ENCODE measurements around the gene ADORA2B.
"Not testable (repeated sequence)": the region's sequence is repeated elsewhere in the genome, so short reads cannot be mapped to it uniquely, and the experiment has no call there.

ADORA2B gene

DNA sequence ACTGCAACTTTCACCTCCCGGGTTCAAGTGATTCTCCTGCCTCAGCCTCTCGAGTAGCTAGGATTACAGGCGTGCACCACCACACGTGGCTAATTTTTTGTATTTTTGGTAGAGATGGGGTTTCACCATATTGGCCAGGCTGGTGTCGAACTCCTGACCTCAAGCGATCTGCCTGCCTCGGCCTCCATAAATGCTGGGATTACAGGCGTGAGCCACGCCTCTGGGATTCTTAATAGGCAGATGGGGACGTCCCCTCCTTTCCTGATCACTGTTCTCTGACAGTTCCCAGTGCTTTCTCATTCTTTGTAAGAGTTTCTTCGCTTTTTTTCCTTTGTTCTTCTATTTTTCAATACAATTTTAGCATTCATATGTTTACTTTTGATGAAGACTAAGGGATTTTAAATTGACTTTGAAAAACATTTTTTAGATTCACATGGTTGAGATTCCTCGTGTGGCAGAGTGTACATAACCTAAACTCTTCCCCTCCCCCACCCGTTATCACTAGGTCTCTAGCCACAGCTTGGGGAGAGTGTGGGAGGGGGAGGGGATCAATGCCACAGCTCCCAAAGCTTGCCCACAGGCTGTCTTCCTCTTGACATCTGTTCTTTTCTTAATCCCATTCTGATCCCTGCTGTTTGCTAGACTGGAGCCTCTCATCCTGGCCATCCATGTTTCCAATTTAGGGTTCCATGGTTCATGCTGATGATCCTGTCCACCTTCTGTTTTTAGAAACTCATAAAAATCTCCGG is 11.0 kb downstream of the ADORA2B start:
- DNase-seq (ENCODE audit: low spot score), result no peak

DNA sequence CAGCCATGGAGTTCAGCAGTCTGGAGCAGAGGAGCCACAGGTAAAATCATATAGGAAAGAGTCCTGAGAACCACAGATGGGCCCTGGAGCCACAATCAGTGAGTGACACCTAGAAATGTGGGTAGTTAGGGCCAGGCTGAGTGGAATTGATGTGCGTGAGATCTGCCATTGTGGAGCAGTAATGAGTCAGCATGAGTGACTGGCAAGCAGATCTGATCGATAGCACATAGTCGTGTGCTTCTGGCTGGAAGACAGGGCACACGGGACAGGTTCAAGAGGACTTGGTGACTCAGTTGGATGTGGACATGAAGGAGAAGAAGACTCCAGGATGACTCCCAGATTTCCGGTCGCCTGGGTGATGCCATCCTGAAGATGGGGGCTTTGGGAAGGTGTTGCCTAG is 12.3 kb downstream of the ADORA2B start:
- peak; percentile 90 for DNase-seq (ENCODE audit: low spot score)

DNA sequence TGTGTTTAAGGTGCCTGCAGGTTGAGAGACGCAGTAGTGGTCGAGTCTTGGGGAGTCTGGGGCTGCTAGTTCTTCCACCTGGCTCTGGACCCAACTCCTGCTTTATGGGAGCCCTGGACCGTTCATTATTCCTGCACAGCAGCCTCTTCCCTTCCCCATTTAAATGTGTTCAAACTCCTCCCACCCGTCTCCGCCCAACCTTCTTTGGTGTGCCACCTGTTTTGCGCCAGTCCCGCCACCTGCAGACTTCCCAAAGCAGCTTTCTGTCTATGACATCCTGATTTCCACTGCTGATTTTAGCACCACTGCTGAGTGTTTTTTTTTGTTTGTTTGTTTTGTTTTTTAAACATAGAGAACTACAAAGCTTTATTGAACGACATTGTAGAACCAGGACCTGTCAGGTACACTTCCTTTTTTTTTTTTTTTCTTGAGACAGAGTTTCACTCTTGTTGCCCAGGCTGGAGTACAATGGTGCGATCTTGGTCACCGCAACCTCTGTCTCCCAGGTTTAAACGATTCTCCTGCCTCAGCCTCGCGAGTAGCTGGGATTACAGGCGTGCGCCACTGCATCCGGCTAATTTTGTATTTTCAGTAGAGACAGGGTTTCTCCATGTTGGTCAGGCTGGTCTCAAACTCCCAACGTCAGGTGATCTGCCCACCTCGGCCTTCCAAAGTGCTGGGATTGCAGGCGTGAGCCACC is 12.8 kb downstream of the ADORA2B start:
- DNase-seq (ENCODE audit: low spot score), result no peak

DNA sequence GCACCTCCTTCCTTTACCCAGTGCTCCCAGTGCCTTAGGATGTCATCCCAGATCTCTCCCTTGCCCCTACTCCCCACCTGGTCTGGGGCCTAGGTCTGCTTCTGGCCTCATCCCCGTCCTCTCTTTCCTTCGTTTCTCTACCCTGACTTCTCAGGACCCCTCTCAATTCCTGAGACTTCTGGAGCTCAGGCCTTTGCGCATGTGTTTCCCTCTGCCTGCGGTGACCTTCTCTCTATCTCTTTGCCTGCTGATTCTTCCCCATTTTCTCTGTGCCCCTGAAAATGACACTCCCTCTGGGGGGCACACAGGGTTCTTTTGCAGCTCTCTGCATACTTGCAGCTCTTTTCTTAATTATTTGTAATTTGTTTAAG is 13.5 kb downstream of the ADORA2B start:
- no peak for DNase-seq (ENCODE audit: low spot score)

DNA sequence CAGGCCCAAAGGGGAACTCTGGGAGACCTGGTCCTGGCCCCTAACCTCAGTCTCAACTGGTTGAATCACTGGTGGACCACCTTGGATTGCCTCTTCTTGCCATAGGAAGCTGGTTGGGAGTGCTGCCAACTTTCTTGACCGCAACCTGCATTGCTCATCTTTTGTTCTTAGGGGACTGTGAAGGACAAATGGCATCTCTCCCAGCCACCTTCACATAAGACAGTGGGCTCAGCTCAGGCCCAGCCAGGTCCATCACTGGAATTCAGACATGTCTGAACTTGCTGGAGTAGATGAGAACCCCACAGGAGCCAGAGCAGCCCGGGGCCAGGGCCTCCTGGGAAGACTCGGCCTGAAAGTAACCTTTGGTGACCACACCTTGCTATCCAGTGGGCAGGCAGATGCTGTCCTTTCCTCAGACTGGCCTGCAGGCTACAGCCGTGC is 18.8 kb downstream of the ADORA2B start:
- DNase-seq (ENCODE audit: low spot score), result no peak

DNA sequence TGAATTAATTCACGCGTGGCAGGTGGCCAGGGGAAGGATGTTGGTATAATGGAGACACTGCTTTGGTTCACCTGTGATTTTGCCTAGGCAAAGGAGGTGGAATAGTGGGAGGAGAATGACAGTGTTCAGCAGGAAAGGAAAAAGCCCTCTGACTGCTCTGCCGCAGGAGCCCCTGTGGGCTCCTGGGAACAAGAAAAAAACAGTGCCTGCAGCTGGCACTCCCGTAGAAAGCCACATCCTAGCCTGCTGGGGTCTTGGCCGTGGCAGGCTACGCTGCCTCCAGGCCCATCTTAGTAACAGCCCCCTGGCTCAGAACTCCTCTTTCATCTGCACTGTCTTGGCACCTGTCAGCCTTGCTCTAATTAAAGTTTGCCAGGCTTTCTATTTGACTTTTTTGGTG is 20.6 kb downstream of the ADORA2B start:
- no peak for DNase-seq (ENCODE audit: low spot score)

DNA sequence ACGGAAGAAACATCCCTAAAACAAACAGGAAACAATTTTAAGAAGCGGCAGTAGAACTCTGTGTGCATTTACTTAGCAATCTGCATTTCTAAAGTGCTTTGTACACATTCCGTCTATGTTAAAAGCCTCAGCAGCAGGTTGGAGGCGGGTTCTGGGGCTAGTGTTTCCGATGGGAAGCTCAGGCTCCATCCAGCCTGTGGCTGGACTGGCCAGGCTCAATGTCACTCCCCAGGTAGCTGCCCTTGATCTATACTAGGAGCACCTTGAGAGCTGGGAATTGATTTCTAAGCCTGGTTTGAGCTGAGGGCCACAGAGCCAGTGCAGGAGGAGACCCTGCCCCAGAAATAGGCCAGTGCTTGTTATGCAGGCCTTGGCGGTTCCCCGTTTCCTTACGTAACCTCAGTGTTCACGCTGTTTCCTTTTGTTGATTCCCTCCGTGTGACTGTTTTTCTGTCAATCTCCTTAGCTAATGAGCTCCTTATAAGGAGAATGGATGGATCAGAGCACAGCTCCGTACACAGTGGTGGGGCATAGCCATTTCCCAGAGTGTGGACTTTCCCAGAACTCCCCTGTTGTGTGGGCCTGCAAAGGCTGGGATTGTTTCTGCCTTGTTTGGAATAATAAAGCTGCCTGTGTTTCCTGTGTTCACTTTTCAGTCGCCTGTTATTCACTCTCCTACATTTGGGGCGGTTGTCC is 21.4 kb downstream of the ADORA2B start:
- DNase-seq (ENCODE audit: low spot score), result no peak

DNA sequence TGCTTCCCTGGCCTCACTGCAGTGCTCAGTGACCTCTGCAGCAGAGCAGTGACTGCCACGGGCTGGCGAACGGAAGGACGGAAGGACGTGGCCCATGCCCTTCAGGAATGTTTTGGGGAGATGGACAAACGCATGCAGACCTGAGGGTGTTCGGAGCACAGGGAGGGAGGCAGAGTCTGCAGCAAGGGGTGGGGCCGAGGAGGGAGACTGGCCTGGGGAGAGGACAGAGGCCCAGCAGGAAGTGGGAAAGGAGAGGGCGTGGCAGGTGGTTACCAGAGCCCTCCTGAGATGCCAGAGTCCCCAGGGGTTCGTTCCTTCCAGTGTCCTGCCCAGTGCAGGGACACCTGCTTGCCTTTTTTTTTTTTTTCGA is 21.9 kb downstream of the ADORA2B start:
- no peak for DNase-seq (ENCODE audit: low spot score)

DNA sequence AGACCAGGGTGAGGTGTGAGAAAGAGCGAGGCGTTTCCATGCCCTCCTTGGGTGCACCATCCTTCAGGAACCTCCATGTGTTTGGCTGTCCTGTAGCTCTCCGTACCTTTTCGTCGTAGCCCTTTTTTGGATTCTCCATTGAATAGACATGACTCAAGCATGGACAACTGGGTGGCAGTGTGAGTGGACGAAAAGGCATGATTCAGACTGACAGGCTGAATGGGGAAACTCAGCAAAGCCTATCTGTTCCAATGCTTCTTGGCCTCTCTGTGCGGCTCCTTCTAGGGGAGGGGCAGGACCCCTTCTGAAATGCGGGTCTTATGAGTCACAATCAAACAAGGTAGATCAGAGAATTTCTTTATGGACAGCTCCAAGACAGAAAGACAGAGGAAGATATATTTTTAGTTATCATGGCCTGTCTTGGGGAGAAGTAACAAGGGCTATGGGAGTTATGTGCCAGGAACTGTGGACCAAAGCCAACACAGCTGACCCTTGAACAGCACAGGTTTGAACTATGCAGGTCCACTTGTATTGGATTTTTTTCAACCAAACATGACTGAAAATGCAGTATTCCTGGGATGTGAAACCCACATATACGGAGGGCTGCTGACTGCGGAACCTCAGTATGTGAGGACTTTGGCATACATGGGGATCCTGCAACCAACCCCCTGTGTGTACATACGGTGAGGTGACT is 22.9 kb downstream of the ADORA2B start:
- DNase-seq (ENCODE audit: low spot score), result no peak

DNA sequence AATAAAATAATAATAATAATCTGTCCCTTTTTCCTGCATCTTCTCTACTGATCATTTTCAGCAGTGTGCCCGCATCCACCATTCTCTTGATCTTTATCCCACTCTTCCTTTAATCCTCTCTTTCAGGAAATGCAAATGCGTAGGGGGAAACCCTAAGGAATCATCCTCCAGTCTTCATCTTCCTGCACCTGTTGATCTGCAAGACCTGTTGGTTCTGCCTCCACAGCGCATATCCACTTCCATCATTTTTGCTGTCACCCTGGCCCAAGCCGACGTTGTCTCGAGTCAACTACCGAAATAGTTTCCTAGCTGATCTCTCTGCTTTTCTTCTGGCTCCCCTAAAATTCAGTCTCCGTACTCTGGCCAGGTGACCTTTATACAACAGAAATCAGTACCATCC is 24.5 kb downstream of the ADORA2B start:
- DNase-seq (ENCODE audit: low spot score), result no peak

DNA sequence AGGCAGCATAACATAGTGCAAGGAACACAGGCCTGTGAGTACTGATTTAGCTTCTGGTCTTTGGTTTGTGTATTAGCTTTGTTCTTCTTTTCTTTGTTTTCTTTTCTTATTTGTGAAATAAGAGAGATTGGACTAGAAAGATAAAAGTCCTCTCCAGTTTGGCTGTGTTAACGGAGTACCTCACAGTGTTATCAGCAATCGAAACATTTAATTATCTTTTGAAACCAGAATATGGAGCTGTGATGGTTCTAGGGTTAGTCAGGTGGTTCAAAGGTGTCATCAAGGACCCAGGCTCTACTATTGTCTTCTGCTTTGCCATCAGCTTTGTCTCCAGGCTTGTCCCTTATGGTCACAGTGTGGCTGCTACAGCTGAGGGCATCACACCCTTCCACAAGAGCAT is 25.6 kb downstream of the ADORA2B start:
- no peak for DNase-seq (ENCODE audit: low spot score)

DNA sequence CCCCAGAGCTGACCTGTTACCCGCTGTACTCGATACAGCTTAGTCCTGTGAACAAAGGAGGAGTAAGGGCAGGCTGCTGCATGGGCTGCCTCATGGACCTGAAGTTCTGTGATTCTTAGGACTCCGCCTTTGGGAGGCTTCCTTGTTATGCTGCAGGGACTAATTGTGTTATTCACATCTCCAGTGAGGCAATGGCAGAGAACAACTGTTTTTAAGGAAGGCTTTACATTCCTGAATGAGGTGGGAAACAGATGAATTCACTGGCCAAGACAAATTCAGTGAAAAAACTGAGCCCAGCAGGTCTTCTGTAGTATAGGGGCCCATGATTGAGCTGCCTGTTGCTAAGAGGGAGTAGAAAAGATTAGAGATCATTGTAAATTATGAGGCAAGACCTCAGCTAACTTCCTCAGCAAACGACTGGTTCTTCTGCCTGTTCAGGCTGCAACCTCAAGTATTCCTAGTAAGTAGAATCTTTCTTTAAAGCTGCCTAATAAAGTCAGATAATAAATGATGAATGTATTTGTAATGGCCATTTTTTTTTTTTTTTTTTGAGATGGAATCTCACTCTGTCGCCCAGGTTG is 26.3 kb downstream of the ADORA2B start:
- DNase-seq (ENCODE audit: low spot score), result no peak

DNA sequence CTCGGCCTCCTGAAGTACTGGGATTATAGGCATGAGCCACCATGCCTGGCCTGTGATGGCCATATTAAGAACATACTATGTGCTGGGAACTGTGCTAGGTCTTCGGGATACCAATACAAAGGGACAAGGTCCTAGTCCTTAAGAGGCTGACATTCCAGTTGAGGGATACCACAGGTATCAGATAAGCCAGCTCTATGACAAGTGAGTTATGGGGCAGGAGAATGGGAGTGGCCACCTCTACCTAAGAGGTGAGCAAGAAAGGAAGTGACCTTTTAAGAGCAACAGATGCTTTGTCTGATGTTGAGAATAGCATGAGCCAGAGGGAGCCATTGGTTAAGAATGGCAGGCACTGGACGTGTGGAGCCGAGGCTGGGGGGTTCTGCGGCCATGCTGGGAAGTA is 27.0 kb downstream of the ADORA2B start:
- DNase-seq (ENCODE audit: low spot score), result no peak

DNA sequence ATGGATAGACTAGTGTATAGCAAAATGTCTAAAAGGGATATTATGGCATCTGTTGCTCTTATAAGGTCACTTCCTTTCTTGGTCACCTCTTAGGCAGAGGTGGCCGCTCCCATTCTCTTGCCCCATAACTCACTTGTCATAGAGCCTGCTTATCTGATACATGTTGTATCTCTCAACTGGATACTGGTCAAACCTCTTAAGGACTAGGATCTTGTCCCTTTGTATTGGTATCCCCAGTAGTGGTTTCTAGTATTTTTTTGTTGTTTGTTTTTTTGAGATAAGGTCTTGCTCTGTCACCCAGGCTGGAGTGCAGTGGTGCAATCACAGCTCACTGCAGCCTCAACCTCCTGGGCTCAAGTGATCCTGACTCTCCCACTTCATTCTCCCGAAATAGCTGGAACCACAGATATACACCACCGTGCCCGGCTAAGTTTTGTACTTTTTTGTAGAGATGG is 27.6 kb downstream of the ADORA2B start:
- DNase-seq (ENCODE audit: low spot score), result no peak

DNA sequence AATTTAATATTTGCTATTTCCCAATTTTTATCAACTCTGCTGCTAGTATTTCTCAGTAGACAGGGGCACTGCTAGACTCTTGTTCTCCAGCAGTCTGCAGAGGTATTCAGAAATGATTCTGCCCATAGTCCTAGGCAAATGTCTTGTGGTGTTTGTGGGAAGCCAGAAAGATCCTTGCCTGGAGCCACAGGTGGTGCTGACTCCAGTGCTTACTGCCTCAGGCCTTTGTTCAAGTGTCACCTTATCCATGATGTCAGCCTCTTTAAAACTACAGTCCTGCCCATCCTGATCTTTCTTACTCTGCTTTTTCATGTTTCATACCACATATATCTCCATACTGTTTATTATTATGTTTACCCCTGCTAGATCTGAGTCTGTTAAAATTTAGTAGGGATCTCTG is 28.1 kb downstream of the ADORA2B start:
- DNase-seq (ENCODE audit: low spot score), result no peak

DNA sequence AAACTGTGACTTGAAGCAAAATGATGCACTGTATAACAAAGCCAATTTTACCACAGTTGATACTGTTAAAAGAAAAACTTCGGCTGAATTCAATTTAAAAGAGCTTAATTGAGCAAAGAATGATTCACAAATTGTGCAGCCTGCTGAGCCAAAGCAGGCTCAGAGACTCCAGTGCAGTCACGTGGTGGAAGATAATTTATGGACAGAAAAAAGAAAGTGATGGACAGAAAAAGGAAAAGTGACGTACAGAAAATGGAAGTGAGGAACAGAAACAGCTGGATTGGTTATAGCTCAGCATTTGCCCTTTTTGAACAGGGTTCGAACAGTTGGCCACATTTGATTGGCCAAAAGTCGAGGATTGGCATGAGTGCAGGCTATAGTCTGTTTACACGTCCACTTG is 28.9 kb downstream of the ADORA2B start:
- DNase-seq (ENCODE audit: low spot score), result no peak

DNA sequence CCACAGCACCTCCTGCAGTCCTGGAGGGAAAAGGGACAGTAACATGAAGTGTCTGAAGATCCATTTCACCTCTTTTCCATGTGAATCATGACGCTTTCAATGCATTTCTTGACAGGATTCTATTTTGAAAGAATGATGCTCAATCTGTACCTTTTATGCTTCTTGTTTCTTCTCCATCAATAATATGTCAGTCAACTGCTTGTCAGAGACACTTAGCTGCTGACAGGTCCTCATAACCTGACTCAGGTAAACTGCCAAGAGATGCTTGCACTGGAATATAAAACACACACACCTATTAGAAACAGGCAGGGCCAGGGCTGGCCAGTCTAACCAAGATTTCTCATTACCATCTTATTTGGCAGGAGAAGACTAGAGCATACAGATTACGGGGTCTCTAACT is 33.0 kb downstream of the ADORA2B start:
- DNase-seq (ENCODE audit: low spot score), result no peak

DNA sequence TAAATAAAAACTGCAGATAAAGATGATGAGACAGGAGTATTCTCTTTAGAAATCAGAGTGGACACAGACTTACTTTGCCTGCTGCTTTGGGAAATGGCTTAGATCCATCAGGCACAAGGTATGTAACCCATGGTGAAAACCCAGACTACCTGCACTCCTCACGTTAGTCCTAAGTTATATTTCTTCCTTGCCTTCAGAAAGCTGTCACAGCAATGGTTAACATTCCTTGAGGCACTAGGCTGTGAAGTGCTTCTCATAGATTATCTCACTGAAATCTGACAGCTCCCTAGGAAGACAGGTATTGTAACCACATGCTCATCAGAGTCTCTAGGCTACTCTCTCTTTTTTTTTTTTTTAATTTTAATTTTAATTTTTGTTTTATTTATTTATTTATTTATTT is 33.7 kb downstream of the ADORA2B start:
- DNase-seq (ENCODE audit: low spot score), result no peak

DNA sequence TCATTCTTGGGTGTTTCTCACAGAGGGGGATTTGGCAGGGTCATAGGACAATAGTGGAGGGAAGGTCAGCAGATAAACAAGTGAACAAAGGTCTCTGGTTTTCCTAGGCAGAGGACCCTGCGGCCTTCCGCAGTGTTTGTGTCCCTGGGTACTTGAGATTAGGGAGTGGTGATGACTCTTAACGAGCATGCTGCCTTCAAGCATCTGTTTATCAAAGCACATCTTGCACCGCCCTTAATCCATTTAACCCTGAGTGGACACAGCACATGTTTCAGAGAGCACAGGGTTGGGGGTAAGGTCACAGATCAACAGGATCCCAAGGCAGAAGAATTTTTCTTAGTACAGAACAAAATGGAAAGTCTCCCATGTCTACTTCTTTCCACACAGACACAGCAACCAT is 34.1 kb downstream of the ADORA2B start:
- DNase-seq (ENCODE audit: low spot score), result not testable (repeated sequence)

DNA sequence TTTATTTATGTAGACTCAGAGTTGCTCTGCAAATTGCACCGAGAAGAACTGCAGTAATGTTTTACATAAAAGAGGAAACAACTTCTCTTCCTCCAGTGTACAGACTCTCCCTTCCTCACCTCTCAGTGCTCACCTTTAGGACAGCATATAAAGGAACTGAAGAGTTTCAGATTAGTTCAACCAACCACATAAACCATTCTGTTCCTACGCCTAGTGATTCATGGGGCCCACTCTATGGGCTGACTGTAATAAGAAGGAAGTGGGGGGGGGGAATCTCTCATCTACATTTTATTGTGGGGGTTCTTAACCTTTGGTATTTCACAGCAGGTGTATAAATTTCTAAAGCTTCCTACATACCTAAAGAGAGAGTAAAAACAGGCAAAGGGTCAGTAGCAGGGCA is 36.3 kb downstream of the ADORA2B start:
- peak; percentile 54 for DNase-seq (ENCODE audit: low spot score)

DNA sequence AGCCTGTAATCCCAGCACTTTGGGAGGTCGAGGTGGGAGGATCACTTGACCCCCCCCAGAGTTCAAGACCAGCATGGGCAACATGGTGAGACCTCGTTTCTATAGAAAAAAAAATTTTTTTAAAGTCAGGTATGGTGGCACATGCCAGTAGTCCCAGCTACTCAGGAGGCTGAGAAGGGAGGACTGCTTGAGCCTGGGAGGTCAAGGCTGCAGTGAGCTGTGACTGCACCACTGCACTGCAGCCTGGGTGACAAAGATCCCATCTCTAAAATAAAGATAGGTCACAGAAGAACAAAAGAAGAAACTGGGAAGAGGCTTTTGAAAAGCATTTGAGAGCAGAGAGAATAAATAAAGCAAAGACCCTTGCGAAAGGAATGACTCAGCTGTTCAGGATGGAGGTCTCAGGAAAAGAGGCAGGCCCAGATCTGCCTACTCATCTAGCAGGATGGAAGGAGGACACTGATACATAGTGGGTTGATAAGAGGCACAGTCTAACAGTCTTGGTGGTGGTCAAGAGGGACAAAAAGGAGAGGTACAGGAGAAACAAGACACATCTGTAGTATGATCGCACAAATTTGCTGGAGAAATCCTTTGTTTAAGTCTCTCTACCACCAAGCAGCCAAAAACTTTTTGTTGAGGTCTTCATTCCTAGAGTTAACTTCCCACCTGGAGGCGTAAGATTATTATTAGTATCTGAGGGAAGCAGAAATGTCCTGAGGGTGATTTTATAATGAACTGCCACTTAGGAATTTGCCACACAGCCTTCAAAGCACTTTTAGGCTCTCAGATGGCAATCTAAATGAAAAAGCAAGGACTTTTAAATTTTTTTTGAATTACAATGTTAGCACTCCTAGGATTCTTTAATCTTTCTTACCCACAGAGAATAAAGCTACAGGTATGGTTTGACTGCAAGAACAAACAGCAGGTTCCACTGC is 37.0 kb downstream of the ADORA2B start:
- no peak for DNase-seq (ENCODE audit: low spot score)

Measured in activated CD4-positive, alpha-beta T cell treated with anti-CD3 and anti-CD28 coated beads, Interleukin-2, Interleukin-4, amounts not matched to agents 100 ng/mL and 50 ng/mL, durations not matched to agents 16 hours and 8 hours (primary cell).